WTC11 (cell line): ENCODE measurements around the gene SNAPC4.

Experiments used
- TF ChIP-seq, protein P1 (sequence below): fragments of 200-600 bp; IDR thresholded peaks from 2 replicates; pipeline ENCODE4 v1.8.0; 2022; ENCODE audit warnings: antibody characterized with exemption
- TF ChIP-seq, protein P2 (sequence below): sonication (generic); formaldehyde crosslinking; conservative IDR thresholded peaks from 2 replicates; pipeline ENCODE4 v1.8.1; 2022; ENCODE audit warnings: mild to moderate bottlenecking, missing genetic modification reagents

DNA sequence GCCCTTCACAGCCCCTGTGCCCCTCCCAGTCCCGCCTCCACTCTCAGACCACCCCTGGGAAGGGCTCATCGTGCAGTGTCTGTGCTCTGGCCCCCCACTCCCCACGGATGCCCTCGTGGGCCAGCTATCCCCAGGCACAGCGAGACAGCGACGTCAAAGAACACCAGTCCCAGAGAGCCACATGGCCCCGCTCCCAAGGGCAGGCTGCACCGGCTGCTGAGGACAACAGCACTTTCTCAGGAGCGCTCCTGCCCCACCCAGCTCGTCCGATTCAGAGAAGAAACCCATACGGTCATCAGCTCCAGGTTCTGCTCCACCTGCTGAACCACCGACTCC lies 4.8 kb upstream of the SNAPC4 start:
- TF ChIP-seq, protein P1, sequence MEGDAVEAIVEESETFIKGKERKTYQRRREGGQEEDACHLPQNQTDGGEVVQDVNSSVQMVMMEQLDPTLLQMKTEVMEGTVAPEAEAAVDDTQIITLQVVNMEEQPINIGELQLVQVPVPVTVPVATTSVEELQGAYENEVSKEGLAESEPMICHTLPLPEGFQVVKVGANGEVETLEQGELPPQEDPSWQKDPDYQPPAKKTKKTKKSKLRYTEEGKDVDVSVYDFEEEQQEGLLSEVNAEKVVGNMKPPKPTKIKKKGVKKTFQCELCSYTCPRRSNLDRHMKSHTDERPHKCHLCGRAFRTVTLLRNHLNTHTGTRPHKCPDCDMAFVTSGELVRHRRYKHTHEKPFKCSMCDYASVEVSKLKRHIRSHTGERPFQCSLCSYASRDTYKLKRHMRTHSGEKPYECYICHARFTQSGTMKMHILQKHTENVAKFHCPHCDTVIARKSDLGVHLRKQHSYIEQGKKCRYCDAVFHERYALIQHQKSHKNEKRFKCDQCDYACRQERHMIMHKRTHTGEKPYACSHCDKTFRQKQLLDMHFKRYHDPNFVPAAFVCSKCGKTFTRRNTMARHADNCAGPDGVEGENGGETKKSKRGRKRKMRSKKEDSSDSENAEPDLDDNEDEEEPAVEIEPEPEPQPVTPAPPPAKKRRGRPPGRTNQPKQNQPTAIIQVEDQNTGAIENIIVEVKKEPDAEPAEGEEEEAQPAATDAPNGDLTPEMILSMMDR: no peak
- TF ChIP-seq, protein P2, sequence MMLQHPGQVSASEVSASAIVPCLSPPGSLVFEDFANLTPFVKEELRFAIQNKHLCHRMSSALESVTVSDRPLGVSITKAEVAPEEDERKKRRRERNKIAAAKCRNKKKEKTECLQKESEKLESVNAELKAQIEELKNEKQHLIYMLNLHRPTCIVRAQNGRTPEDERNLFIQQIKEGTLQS (CRISPR knock-in tag): no peak
